ENCODE data around the gene PLXNB2.

PLXNB2 gene

DNA sequence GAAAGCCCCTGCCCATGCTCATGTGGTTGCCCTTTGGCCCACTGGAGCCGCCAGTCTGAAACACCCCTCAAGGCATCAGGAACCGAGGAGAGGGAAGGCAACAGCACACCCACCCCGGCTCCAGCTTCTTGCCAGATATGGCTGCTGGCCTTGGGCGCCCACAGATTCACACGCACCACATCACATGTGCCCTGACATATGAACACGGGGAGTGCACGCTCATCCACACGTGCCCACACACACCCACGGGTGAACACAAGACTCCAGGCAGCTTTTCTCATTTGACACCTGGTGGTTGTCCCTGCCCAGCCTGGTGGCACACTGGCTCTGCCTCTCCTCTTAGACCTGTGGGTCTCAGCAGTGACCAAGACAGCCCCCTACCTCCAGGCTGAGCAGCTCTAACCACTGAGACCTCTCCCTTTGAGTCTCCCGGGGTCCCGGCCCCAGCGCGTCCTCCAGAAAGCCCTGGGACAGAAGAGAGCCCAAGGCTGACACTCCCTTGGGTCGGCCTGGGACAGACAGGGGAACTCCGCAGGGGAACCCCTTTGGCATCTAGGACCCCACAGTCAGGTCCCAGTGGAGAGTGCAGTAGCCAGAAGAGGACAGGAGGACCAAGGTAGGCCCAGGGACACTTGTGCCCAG is 43.2 kb downstream of the PLXNB2 start:
- no peak for DNase-seq (ENCODE audit: low read depth in 2 of 2)

DNA sequence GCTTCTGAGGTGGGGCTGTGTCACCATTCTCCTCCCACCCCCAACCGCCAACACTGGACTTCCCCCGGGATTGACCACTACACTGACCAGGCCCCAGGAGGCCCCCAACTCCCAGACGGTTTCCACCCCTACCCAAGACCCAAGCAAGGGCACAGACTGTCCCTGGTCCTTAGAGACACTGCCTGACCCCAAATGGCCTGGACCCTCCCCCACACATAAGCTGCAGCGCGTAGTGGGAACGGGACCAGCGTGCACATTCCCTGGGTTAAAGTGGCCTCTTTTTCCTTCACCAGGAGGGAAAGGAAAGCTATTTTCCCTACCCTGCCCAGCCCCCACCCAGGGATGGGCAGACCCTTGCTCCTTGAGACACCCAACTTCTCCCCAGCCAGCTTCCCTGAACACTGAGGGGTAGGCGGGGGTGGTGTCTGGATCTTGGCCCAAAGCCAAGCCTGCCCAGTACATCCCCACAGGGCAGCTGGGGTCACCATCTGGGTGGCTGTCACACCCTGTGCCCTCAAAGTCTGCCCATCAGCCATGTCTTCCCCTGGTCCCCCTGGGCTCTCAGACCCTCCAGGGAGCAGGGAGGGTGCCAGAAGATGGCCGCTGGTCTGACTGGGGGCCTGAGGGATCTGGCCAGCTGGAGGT is 44.4 kb downstream of the PLXNB2 start:
- DNase-seq (ENCODE audit: low read depth in 2 of 2), result no peak

GRCh38 chr22:50262460-50262911 is 45.0 kb downstream of the PLXNB2 start:
- no peak for DNase-seq (ENCODE audit: low read depth in 2 of 2)

- no peak for DNase-seq (ENCODE audit: low read depth in 2 of 2)
Measured at GRCh38 chr22:50261615-50262459, 45.6 kb downstream of the PLXNB2 start, which contains the start of gene MAPK12. Gene MAPK12, minus strand, starts transcription at chr22:50261683. Its CDS starts 174 bp downstream, at chr22:50261509.

DNA sequence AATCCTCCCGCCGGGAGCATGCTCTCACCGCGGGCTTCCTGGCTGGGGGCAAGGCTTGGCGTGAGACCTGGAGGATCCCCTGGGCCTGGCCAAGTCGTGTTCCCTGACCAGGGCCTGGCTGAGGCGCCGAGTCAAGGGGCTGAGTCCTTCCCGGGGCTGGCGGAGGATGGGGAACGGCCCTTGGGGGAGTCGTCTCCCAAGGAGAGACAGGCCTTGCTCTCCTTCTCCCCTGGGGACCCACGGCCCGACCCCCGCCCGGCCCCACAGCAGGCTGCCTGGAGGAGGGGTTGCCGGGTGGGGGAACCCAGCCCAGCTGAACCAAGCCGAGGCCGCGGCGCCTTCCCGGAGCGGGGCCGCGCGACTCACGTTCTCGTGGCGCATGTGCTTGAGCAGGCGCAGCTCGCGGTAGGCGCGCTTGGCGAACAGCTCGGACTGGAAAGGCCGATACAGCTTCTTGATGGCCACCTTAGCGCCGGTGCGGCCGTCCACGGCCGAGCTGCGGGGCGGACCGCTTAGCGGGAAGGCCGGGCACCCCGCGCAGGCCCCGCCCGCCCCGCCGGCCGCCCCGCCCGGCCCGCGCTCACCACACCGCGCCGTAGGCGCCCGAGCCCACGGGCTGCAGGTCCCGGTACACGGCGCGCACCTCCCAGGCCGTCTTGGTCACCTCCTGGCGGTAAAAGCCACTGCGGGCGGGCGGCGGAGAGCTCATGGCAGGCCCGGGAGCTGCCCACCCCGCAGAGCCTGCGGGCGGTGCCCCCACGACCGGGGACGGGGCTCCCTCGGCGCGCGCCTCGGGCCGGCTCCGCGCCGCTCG is 46.4 kb downstream of the PLXNB2 start:
- no peak for DNase-seq (ENCODE audit: low read depth in 2 of 2)

DNA sequence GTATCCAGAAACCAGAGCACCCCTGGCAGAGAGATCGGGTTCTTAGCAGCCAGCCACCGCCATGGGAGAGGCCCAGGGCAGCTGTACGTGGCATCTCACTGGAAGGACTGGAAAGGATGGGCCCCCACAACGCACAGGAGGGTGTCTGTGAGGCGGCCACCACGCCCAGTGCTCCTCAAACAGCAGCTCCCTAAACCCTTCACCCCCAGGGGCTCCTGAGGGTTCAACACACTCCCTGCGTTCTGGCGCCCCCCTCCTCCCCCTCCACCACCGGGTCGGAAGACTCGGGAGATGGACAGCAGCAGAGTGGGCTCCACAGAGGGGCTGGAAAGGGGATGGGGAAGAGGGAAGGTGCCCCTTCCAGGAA is 47.0 kb downstream of the PLXNB2 start:
- no peak for DNase-seq (ENCODE audit: low read depth in 2 of 2)

DNA sequence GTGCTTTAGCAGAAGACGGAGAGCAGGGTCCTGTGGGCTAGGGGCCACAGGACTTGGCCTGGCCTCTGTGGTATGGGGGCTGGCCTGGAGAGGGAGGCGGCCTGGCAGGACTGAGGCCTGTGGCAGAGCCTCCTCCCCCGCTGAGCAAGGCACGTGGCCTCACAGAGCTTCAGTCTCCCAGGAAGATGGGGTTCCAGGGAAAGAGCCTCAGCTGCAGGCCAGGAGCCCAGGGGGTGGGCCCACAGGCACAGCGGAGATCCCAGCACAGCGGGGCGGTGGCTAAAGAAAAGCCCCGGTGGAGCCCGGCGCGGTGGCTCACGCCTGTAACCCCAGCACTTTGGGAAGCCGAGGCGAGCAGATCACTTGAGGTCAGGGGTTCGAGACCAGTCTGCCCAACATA is 48.1 kb downstream of the PLXNB2 start:
- no peak for DNase-seq (ENCODE audit: low read depth in 2 of 2)

DNA sequence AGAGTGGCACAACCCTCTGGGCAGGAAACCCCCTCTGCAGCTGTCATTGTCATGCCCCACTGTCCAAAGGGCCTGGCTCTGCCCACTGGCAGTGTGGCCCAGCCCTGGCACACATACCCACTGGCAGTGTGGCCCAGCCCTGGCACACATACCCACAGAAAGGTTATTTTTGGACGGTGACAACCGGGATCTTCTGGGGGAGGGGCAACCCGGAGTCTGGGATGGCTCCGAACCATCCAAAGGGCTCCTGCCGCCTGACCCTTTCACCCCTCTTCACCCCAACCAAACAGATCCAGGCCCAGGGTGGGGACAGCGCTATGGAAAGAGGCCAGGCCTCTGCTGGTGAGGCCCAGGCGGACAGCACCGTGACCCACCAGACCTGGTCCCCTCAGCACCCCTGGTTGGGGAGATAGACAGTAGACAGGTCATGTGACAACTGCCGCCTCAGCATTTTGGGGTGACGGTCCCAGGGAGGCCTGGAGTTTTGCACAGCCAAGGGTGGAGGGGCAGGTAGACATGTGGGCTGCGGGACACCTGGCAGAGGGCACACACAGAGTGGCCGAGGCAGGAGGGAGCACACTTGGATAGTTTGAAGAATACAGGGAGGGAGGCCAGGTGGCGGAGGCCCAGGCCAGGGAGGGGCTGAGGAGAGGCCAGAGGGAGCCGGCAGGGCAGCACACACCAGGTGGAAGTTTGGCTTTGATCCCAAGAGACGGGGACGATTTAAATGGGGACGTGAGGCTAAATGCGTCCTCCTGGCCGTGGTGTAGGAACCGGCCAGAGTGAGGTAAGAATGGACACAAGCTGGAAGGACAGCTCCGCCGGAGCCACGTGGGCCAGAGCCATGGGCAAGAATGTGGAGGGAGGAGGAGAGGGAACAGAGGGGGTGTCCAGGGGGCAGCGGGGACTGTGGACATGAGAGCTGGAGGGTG is 48.8 kb downstream of the PLXNB2 start:
- DNase-seq (ENCODE audit: low read depth in 2 of 2), result no peak

DNA sequence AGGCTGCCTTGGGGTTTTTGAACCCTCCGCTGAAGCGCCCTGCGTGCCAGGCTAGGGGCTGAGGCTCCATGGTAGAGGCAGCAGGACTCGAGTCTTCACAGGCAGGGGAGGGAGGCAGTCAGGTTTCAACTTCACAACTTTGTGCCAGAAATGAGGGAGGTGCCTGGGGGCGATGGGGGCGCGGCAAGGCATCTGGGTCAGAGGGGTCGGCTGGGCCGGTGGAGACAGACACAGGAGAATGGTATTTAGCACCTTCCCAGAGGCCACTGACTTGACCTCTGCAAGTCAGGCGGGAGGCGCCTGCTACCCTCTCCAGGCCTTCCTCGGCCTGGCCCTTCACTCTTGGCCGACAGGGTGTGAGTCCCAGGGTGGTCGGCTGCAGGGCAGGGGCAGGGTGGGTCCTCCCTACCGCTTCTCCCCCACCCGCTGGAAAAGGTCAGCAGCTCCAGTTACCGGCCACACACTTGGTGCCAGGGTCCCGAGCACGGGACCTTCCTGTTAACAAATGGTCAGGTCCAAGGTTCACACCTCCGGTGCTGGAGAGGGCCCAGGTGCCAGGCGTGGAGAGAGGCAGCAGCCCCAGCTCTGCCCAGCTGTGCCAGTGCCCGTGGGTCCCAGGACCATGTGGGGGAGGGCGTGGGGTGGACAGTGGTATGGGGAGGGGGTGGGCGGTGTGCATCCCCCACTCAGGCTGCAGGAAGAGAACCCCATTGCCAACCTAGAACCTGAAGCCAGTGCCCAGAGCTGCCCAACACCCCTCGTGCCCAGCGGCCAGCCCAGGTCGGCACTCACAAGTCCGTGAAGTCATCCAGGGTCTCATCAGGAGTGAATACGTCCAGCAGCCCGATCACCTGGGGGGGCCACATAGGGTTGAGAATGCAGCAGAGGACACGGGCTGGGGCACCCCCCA is 49.7 kb downstream of the PLXNB2 start:
- no peak for DNase-seq (ENCODE audit: low read depth in 2 of 2)

DNA sequence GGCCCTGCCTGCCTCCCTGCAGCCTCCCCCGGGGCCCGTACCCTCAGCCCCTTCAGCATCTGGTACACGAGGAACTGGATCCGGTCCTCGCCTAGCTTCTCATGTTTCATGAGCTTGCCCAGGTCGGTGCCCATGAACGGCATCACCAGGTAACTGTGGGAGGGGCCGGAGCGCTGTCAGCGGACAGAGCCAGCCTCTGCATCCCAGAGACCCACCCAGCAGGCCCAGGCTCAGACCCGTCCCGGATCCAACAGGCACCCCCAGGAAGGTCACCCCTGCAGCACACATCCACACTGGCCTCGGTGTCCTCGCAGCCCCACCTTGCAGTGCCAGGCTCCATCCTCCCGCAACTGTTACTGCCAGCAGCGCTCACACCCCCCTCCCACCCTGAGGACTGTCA is 50.4 kb downstream of the PLXNB2 start:
- DNase-seq (ENCODE audit: low read depth in 2 of 2), result no peak

DNA sequence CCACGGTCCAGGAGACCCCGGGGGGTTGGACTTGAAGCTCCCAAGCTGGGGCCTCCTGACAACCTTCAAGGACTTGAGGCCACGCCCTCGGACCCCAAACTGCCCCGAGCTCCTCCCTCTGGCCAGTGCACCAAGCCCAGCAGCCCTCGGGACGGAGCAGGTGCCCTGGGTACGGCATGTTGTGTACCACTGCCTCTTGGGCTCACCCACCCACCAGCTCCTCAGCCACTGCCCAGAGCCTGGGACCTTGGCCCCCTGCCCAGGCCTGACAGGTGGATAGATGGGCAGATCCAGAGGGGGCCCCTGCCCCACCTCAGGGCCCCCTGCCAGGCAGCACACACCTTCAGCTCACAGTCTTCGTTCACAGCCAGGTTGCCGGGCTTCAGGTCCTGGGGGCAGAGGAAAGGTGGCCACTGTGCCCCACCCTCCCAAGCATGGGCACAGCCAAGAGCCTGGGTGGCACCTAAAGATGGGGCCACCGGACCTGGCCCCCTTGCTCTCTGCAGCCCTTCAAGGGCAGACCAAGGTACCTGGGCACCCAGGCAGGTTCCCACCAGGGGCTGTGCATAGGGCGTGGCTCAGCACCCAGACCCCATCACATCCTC is 51.1 kb downstream of the PLXNB2 start:
- no peak for DNase-seq (ENCODE audit: low read depth in 2 of 2)

- DNase-seq (ENCODE audit: low read depth in 2 of 2), result no peak
Measured at GRCh38 chr22:50255607-50256006, 51.8 kb downstream of the PLXNB2 start.

DNA sequence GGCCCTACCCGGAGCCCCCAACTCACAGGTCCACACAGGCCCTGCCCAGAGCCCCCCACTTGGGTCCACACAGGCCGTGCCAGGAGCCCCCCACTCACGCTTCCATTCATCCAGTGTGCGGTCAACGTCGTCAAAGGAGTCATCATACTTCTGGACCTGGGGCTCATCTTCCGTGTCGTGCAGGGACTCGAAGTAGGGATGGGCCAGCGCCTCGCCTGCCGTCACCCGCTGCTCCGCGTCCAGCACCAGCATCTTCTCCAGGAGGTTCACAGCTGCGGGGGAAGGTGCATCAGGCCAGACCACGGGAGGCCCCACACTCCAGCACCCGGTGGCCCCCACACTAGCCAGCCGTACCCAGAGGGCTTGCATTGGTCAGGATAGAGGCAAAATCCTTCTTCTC is 52.3 kb downstream of the PLXNB2 start:
- DNase-seq (ENCODE audit: low read depth in 2 of 2), result no peak

DNA sequence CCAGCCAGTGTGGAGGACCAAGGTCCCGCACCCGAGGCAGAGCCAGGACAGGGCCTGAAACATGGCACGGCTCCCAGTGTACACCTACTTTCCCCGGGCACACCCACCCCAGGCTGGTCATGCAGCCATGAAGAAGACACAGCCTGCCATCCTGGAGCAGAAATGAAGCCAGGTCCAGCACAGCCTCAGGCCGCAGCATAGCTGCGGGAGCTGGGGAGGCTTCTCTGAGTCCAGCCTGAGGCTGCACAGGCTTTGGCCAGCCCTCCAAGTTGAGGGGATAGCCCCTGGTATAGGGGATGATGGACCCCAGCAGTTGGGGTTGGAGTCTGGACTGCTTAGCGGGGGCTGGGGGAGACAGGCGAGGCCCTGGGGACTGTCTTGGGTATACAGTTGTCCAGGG is 53.5 kb downstream of the PLXNB2 start:
- no peak for DNase-seq (ENCODE audit: low read depth in 2 of 2)

DNA sequence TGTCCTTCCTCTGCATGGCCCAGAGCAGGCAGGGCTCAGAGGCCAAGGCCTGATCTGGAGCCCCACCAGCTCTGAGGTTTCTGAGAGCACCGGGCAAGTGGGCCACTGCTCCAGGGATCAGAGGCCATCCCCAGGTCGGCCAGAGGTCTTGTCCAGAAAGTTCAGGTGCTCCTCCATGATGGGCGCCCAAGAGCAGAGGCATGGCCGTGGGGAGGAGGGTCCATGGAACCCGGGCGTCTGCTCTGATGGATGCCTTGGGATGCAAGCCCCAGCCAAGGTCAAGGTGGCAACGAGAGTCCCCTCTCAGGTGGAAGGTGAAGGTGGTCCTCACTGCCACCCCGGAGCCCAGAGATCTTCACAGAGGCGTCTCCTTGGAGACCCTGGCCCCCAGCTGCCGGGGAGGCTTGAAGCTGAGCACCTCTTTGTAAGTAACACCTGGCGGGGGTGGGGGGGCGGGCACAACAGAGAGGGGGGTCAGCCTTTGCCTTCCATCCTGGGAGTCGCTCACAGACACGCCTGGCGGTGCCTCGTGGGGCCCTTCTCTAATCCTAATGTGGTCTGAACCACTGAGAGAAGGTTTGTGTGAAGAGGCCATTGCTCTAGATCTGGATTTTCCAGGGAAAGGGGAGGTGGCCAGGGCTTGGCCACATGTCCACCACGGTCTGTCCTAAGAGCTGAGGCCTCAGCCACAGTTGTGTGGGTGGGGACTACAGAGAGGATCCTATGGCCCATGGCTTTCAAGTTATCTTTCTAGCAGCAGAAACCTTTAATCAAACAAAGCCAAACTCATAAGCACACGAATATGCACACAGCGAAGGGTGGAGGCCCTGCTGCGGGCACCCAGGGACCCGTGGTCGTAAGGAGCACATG is 54.2 kb downstream of the PLXNB2 start:
- no peak for DNase-seq (ENCODE audit: low read depth in 2 of 2)

DNA sequence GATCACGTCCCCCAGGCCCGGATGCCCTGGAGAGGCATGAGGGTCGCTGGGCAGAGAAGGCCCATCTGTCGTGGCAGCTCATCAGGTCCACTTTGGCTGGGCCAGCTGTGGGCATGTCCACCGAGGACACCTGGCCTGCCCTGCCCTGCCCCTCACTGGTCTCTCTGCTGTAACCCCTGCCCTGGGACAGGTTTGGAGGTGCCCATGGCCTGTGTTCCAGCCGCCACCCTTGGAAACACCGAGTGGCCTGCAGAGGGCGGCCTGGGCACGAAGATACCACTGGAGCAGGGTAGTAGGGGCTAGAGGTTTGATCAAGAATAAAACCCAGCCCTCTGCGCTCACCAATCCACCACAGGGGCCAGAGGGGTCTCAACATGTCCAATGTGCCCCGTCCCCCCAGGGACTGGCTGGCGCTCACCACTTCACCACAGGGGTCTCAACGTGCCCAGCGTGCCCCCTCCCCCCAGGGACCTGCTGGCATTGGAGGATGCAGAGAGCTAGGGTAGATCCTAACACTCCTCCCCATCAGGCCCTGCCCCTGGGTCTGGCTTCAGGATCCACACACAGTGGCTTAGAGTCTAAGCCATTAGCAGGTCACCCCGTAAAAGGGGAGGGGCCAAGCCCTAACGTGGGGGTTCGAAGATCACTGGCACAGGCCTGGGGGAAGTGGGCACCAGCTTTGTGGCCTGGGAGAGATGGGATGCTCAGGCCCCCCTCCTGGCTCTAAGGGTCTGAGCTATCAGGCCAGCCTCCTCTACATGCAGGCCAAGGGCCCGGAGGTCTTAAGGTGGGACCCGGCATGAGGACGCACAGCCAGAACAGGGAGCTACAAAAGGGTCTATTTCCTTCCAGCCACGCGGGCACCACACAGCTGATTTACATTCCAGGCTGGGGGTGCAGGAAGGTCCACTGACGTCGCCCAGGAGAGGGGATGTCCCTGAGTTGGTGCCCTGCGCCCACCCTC is 55.1 kb downstream of the PLXNB2 start:
- DNase-seq (ENCODE audit: low read depth in 2 of 2), result peak; percentile 39 to 54

DNA sequence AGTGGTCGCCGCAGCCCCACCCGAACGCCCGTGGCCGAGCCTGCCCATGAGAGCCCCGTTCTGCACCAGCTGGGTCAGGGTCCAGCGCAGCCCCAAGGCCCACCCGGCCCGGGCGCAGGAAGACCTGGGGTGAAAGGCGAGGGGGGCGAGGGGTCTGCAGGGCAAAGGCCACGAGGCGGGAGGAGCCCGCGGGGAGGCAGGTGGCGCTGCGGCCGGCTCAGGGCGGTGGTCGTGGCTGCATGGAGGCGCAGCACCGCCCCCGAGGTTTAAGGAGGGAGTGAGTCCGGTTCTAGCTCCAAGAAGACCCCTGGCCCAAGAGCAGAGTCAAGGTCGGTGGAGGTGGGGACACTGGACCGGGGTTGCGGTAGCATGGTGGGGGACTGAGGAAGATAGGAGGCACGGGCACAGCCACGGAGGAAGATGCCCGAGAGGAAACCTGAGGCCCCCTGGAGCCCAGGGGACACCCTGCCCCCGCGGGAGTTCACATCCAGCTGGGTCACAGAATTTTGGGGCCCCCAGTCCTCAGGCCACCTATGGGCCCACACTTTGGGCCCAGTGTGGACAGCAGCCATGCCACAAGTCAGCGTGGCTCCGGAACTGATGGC is 55.9 kb downstream of the PLXNB2 start:
- DNase-seq (ENCODE audit: low read depth in 2 of 2), result no peak

Measured in stimulated activated CD8-positive, alpha-beta memory T cell treated with anti-CD3 and anti-CD28 coated beads, Interleukin-7, amount 100 ng/mL, for 1 hour (primary cell).